OCI-LY1 (cell line): ENCODE data around the gene MAPK7.

ENCODE experiments used
- CTCF ChIP-seq: fragments of 200-600 bp; sonication (generic), shearing (Covaris generic); IDR thresholded peaks from 2 replicates; pipeline ENCODE4 v1.5.1; 2017; ENCODE audit warnings: mild to moderate bottlenecking, antibody characterized with exemption, low read length, moderate library complexity, mixed read lengths
- EZH2 ChIP-seq: fragments of 200-600 bp; sonication (generic), shearing (Covaris generic); IDR thresholded peaks from 2 replicates; pipeline ENCODE4 v1.8.0; 2017; ENCODE audit warnings: borderline replicate concordance, mixed run types, mild to moderate bottlenecking, antibody characterized with exemption, low read length, moderate library complexity, mixed read lengths

DNA sequence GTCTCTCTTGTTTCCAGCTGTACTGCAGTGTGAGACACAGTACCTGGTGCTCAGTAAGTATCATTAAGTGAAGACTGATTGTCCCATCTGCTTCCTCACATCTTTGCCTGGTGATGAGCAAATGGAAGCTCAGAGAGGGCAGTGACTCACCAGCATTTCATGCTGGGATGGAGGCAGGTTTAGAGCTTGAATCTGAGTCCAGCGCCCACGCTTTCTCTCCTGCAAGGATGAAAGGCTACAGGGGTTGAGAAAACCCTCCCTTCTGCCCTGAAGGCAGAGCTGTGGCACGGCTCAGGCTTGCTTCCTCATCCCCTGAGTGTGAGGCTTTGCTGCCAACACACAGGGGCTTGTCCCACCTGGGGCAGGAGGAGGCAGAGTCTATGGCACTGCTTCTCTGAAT, 31.2 kb downstream of the MAPK7 start:
- no peak for TF ChIP-seq CTCF
- TF ChIP-seq EZH2 = no peak
